Hepatocyte (in vitro differentiated cells): ENCODE measurements around the gene PYHIN1. TPM values are rescaled to one million over a fixed set of nuclear protein-coding genes. Genes with fewer than 3 reads are reported as not detected.
"Not testable (repeated sequence)": the region's sequence is repeated elsewhere in the genome, so short reads cannot be mapped to it uniquely, and the experiment has no call there.

Source experiments
- DNase-seq: peaks from one replicate; pipeline ENCODE4 v3.0.0-alpha.2; 2016; ENCODE audit warnings: low spot score
- H2AFZ ChIP-seq: fragments of 200-600 bp; sonication (generic); 2 replicates; pipeline ENCODE4 v1.6.0; 2016; ENCODE audit warnings: antibody characterized with exemption, mild to moderate bottlenecking
- H3K27ac ChIP-seq: fragments of 200-600 bp; sonication (generic); 2 replicates; pipeline ENCODE4 v1.5.1; 2016; ENCODE audit warnings: mild to moderate bottlenecking
- H3K27me3 ChIP-seq: fragments of 200-600 bp; sonication (generic); 2 replicates; pipeline ENCODE4 v1.6.1; 2016
- H3K36me3 ChIP-seq: fragments of 200-600 bp; sonication (generic); replicated peaks from 2 replicates; pipeline ENCODE4 v1.5.1; 2016; ENCODE audit warnings: low read depth; ENCODE audit not compliant: insufficient read depth
- H3K4me1 ChIP-seq: fragments of 200-600 bp; sonication (generic); 2 replicates; pipeline ENCODE4 v1.5.1; 2016; ENCODE audit warnings: mild to moderate bottlenecking, moderate library complexity; ENCODE audit not compliant: insufficient read depth
- H3K4me2 ChIP-seq: fragments of 200-600 bp; sonication (generic); 2 replicates; pipeline ENCODE4 v1.6.0; 2016
- H3K4me3 ChIP-seq: fragments of 200-600 bp; sonication (generic); 2 replicates; pipeline ENCODE4 v1.5.1; 2016; ENCODE audit warnings: mild to moderate bottlenecking
- H3K79me2 ChIP-seq: fragments of 200-600 bp; sonication (generic); 2 replicates; pipeline ENCODE4 v1.6.0; 2017; ENCODE audit warnings: mild to moderate bottlenecking
- H3K9me2 ChIP-seq: fragments of 200-600 bp; sonication (generic); replicated peaks from 2 replicates; pipeline ENCODE4 v1.6.0; 2017; ENCODE audit warnings: mild to moderate bottlenecking; ENCODE audit not compliant: insufficient read depth
- H3K9me3 ChIP-seq: fragments of 200-600 bp; sonication (generic); 2 replicates; pipeline ENCODE4 v1.5.1; 2016; ENCODE audit warnings: low read depth, mild to moderate bottlenecking
- H4K20me1 ChIP-seq: fragments of 200-600 bp; sonication (generic); 2 replicates; pipeline ENCODE4 v1.6.0; 2016; ENCODE audit warnings: mild to moderate bottlenecking; ENCODE audit not compliant: insufficient read depth, poor library complexity, severe bottlenecking
- EZH2 ChIP-seq: fragments of 200-600 bp; sonication (generic); IDR thresholded peaks from 2 replicates; pipeline ENCODE4 v1.6.1; 2016; ENCODE audit warnings: antibody characterized with exemption, mild to moderate bottlenecking, borderline replicate concordance
- EZH2phosphoT487 ChIP-seq: fragments of 200-600 bp; sonication (generic); IDR thresholded peaks from one replicate; pipeline ENCODE4 v1.6.1; 2018; ENCODE audit warnings: antibody characterized with exemption, mild to moderate bottlenecking, low read depth, moderate library complexity; ENCODE audit not compliant: unreplicated experiment, severe bottlenecking
- WGBS: methylation state at CpG from one replicate; pipeline ENCODE4 v1.1.6; 2016; ENCODE audit warnings: low lambda C conversion rate; ENCODE audit errors: missing lambda C conversion rate; 5-methylcytosine and 5-hydroxymethylcytosine counted together
- polyA plus RNA-seq: library from polyadenylated mRNA; unstranded; fragments of >200 nt; fragmentation: Nextera tagmentation; extraction: Ambion mirVana; gene quantifications from 2 replicates; pipeline ENCODE4 v1.2.1, GENCODE V29; 2016
- total RNA-seq: library from RNA; depleted of rRNA; stranded (reverse); fragments of >200 nt; gene quantifications from 2 replicates; pipeline ENCODE4 v1.2.3, GENCODE V29; 2014
- TF ChIP-seq, protein P1 (sequence below): fragments of 200-600 bp; sonication (generic); IDR thresholded peaks from 2 replicates; pipeline ENCODE4 v1.5.1; 2016; ENCODE audit warnings: antibody characterized with exemption, mild to moderate bottlenecking; ENCODE audit not compliant: poor library complexity

PYHIN1 gene
- total and polyA plus RNA-seq, 2 experiments from 2014 or later: not detected

DNA sequence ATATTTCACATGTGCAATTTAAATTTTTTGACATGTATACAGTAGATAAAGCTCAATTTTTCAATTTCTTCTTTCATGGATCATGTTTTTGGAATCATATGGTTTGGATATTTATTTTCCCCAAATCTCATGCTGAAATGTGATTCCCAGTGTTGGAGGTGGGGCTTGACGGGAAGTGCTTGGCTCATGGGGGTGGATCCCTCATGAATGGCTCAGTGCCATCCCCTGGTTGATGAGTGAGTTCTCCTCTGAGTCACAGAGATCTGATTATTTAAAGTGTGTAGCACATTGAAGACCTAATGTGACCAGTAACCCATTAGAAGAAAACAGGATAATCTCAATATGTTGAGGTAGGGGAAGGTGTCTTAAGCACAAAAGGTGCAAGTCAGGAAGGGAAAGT is 69.3 kb downstream of the PYHIN1 start:
- peaks cover 8% of the 10 kb centered on the region for H3K4me1 ChIP-seq
- H3K4me3 ChIP-seq: peak overlapping the region; percentile 10
- H2AFZ ChIP-seq: peak overlapping the region; percentile 20
- no peaks in the 10 kb centered on the region for H4K20me1 ChIP-seq
- H3K27ac ChIP-seq: peak overlapping the region; percentile 92
- H3K36me3 ChIP-seq: no peaks in the 10 kb centered on the region
- no peaks in the 10 kb centered on the region for H3K9me3 ChIP-seq
- peak; percentile 85 for DNase-seq
- WGBS: 8% methylated on average over 1 of the region's 1 CpG
- H3K9me2 ChIP-seq: no peaks in the 10 kb centered on the region
- H3K27me3 ChIP-seq: no peaks in the 10 kb centered on the region
- no peaks in the 10 kb centered on the region for H3K79me2 ChIP-seq
- H3K4me2 ChIP-seq: peak overlapping the region; percentile 77
- no peak for TF ChIP-seq EZH2phosphoT487

DNA sequence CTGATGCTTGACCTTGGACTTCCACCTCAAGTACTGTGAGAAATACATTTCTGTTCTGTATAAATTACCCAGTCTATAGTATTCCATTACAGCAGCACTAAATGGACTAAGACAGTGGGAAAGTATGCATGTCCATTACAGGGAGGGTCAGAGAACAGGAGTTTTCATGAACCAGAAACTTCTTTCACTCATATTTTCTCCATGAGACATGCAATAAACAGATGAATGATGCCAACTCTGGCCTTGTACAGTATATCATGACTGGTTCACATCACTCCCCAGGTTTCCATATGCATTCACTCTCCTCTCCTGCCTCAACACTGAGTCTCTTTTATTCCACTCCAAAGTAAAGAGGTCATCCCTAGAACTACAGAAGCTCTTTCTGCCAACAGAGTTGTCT is 73.8 kb downstream of the PYHIN1 start:
- peaks cover under 1% of the 10 kb centered on the region for H3K79me2 ChIP-seq
- H3K4me1 ChIP-seq: peaks cover 35% of the 10 kb centered on the region
- DNase-seq: no peak
- TF ChIP-seq, protein P1, sequence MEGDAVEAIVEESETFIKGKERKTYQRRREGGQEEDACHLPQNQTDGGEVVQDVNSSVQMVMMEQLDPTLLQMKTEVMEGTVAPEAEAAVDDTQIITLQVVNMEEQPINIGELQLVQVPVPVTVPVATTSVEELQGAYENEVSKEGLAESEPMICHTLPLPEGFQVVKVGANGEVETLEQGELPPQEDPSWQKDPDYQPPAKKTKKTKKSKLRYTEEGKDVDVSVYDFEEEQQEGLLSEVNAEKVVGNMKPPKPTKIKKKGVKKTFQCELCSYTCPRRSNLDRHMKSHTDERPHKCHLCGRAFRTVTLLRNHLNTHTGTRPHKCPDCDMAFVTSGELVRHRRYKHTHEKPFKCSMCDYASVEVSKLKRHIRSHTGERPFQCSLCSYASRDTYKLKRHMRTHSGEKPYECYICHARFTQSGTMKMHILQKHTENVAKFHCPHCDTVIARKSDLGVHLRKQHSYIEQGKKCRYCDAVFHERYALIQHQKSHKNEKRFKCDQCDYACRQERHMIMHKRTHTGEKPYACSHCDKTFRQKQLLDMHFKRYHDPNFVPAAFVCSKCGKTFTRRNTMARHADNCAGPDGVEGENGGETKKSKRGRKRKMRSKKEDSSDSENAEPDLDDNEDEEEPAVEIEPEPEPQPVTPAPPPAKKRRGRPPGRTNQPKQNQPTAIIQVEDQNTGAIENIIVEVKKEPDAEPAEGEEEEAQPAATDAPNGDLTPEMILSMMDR: no peak
- TF ChIP-seq EZH2phosphoT487 (no peak), EZH2 (no peak)
- H3K36me3 ChIP-seq: no peaks in the 10 kb centered on the region
- H4K20me1 ChIP-seq: no peaks in the 10 kb centered on the region
- H3K9me3 ChIP-seq: no peaks in the 10 kb centered on the region
- peak overlapping the region; percentile 65 for H3K4me2 ChIP-seq
- no peaks in the 10 kb centered on the region for H3K27me3 ChIP-seq
- peak overlapping the region; percentile 85 for H3K27ac ChIP-seq
- H3K9me2 ChIP-seq: no peaks in the 10 kb centered on the region
- no peak overlapping the region for H3K4me3 ChIP-seq
- peak overlapping the region; percentile 35 for H2AFZ ChIP-seq

DNA sequence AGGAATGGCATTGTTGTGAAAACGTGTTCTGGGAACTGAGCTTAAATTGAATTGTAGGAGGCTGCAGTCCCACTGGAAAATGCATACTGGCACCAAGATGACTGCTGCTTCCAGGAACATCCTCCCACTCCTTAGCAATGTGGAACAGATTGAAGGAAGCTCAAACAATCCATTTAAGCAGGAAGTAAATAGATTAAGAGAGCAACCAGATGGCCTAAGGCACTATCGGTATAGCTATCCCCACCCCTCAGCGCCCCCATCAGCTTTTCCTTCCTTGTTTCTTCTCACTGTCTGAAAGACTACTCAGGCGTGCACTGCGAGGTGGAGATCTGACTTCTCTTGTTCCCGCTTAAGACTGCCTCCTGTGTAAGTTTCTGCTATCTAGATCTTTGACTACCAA is 74.3 kb downstream of the PYHIN1 start:
- Histone ChIP-seq H3K79me2 (peaks cover 5% of the 10 kb centered on the region), H3K27ac (peak overlapping the region; percentile 85), H3K4me2 (peak overlapping the region; percentile 65), H2AFZ (peak overlapping the region; percentile 35), H3K4me3 (no peak overlapping the region), H3K4me1 (peaks cover 35% of the 10 kb centered on the region), H3K27me3 (no peaks in the 10 kb centered on the region), H4K20me1 (no peaks in the 10 kb centered on the region), H3K9me3 (no peaks in the 10 kb centered on the region), H3K9me2 (no peaks in the 10 kb centered on the region), H3K36me3 (no peaks in the 10 kb centered on the region)
- 14% methylated on average over 6 of the region's 6 CpGs for WGBS
- no peak for TF ChIP-seq EZH2
- DNase-seq: no peak

DNA sequence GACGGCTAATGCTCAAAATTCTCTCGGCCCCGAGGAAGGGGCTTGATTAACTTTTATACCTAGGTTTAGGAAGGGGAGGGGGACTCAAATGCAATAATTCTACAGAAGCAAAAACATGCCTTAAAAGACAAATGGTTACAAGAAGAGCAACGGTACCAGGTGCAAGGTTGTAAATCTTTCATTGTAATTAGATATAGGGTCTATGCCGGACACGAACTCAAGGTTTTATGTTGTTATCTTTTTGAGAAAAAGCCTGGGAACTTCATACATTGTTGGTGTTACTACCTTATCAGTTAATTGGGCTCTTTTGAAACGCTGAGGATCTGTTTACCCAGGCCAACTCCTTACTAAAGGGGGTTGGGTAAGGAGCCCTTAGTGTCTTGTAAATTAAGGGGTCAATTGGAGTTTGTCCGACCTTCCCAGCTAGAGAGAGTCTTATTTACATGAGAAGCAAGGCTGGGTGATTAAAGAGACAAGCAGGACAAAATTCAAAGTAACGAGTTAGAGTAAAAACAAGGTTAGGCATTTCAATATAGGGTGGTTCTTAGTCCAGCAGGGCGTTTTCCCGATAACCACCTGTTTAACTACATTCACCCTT is 75.0 kb downstream of the PYHIN1 start:
- H4K20me1 ChIP-seq, H3K9me3 ChIP-seq, H3K27me3 ChIP-seq, H3K9me2 ChIP-seq, H3K36me3 ChIP-seq, DNase-seq, H3K4me3 ChIP-seq: not testable (repeated sequence)
- Histone ChIP-seq H2AFZ (peak overlapping the region; percentile 35), H3K4me2 (peak overlapping the region; percentile 65), H3K4me1 (peaks cover 35% of the 10 kb centered on the region), H3K79me2 (peaks cover 12% of the 10 kb centered on the region), H3K27ac (peak overlapping the region; percentile 85)
- WGBS: 22% methylated on average over 11 of the region's 11 CpGs

DNA sequence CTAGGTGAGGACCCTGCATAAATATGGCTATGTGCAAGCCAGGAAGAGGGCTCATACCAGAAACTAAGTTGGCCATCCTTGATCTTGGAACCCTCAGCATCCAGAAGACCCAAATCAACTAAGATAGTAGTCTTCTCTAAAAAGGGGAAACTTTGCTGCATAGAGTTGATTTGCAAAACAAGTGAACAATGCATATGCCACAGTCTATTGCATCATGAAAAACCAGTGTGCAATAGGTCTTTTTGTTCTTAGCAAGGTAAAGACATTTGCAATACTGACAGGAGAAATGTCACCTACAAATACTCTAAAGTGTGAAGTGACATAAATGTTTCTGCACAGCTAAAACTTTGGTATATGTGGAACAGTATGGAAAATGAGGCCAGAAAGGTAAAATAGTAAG is 76.4 kb downstream of the PYHIN1 start:
- no peak for DNase-seq
- no peak overlapping the region for H3K4me3 ChIP-seq
- H3K4me2 ChIP-seq: no peak overlapping the region
- H2AFZ ChIP-seq: no peak overlapping the region
- no peaks in the 10 kb centered on the region for H3K9me3 ChIP-seq
- peaks cover 44% of the 10 kb centered on the region for H3K4me1 ChIP-seq
- H3K27ac ChIP-seq: no peak overlapping the region
- peaks cover 26% of the 10 kb centered on the region for H3K79me2 ChIP-seq
- TF ChIP-seq, protein P1: no peak
- TF ChIP-seq EZH2phosphoT487 (no peak), EZH2 (no peak)
- H4K20me1 ChIP-seq: no peaks in the 10 kb centered on the region
- no peaks in the 10 kb centered on the region for H3K36me3 ChIP-seq
- no peaks in the 10 kb centered on the region for H3K9me2 ChIP-seq
- no peaks in the 10 kb centered on the region for H3K27me3 ChIP-seq
